SH-SY5Y (cell line): Measurements from ENCODE around the gene CTNNBIP1.

Source experiments
- GATA2 ChIP-seq: IDR thresholded peaks from 2 replicates; pipeline ENCODE4 v1.6.1; 2011; ENCODE audit warnings: mild to moderate bottlenecking, low read depth, low read length
- GATA3 ChIP-seq: IDR thresholded peaks from 2 replicates; pipeline ENCODE4 v1.6.1; 2011; ENCODE audit warnings: low read depth, mild to moderate bottlenecking, low read length, moderate library complexity

- TF ChIP-seq GATA3 (no peak), GATA2 (no peak)
Observed at GRCh38 chr1:9843576-9843945, 66.5 kb downstream of the CTNNBIP1 start.
